Testis (tissue), 3 donors: ENCODE measurements around the gene CYP17A1. TPM values are rescaled to one million over a fixed set of nuclear protein-coding genes. Genes with fewer than 3 reads are reported as not detected.
A peak's percentile ranks its signal among the peaks of the same experiment; 100 is the strongest.

Experiments
- DNase-seq: peaks from one replicate; pipeline ENCODE4 v3.0.0-alpha.2; 2019
- H3K27ac ChIP-seq, 2 donors: fragments of 200-600 bp; sonication (generic); one replicate each; pipeline ENCODE4 v1.5.1; 2019
- H3K27me3 ChIP-seq: fragments of 200-600 bp; sonication (generic); one replicate; pipeline ENCODE4 v1.5.1; 2019
- H3K36me3 ChIP-seq: fragments of 200-600 bp; sonication (generic); one replicate; pipeline ENCODE4 v1.5.1; 2017; ENCODE audit warnings: low read depth; ENCODE audit errors: missing control alignments
- H3K4me1 ChIP-seq: fragments of 200-600 bp; sonication (generic); one replicate; pipeline ENCODE4 v1.5.1; 2019
- H3K4me3 ChIP-seq, 2 donors: fragments of 200-600 bp; sonication (generic); one replicate each; pipeline ENCODE4 v1.5.1; 2017 to 2019
- H3K9me3 ChIP-seq: fragments of 200-600 bp; sonication (generic); one replicate; pipeline ENCODE4 v1.5.1; 2017
- CTCF ChIP-seq, 3 experiments: fragments of 450-650 bp in 2 of 3; fragments of 200-600 bp in 1 of 3; sonication (generic) in 1 of 3; IDR thresholded peaks; one replicate each; pipeline ENCODE4 v1.5.1; 2016 to 2019; ENCODE audit warnings: antibody characterized with exemption in 3 of 3, mild to moderate bottlenecking in 2 of 3, moderate library complexity in 1 of 3
- POLR2A ChIP-seq: fragments of 450-650 bp; IDR thresholded peaks from one replicate; pipeline ENCODE4 v1.6.1; 2017; ENCODE audit warnings: antibody characterized with exemption, mild to moderate bottlenecking, moderate library complexity
- WGBS, 2 donors: methylation state at CpG; one replicate each; pipeline ENCODE4 v1.1.5; 2018; 5-methylcytosine and 5-hydroxymethylcytosine counted together
- intact Hi-C: fragments of 100-400 bp; cut with DNase I; formaldehyde crosslinking; loops from one replicate; pipeline ENCODE4 v1.15.1; 2023; ENCODE audit warnings: low total_unique reads
- polyA plus RNA-seq: library from polyadenylated mRNA; stranded (reverse); fragments of 350-450 nt; fragmentation: Illumina TruSeq; extraction: RNeasy Lipid Tissue Mini Kit (QIAGEN cat#74804); gene quantifications from one replicate; pipeline ENCODE4 v1.2.3, GENCODE V29; 2014; ENCODE audit warnings: low read depth, low replicate concordance; ENCODE audit not compliant: insufficient read depth
- total RNA-seq, 2 donors: library from RNA; depleted of rRNA; stranded (reverse); fragments of >200 nt; gene quantifications; one replicate each; pipeline ENCODE4 v1.2.3, GENCODE V29; 2016

CYP17A1 gene
- total and polyA plus RNA-seq, 3 donors from 2014 or later, result 12.1 to 146 (median 15.1) TPM

- Histone ChIP-seq H3K27ac (no peak overlapping the region), H3K4me3 (no peak overlapping the region), H3K4me1 (peaks cover 8% of the 10 kb centered on the region), H3K36me3 (no peaks in the 10 kb centered on the region), H3K27me3 (no peaks in the 10 kb centered on the region), H3K9me3 (no peaks in the 10 kb centered on the region)
- no peak for TF ChIP-seq POLR2A
- peak; percentile 77 to 82 (median 77) for TF ChIP-seq CTCF (IDR thresholded peaks at IDR 0.05)
- peak; percentile 87 for DNase-seq
- intact Hi-C loops, result loop anchor here (10.0 kb wide), 1 partner anchor 70 kb away; no protein-coding TSS in a partner anchor
- WGBS, 2 donors, result 74 to 100% methylated on average over 4 to 11 of the region's 11 CpGs
These were observed 2.2 kb downstream of the CYP17A1 start for GRCh38 chr10:102835007-102835482.

GRCh38 chr10:102834143-102834542 is 3.1 kb downstream of the CYP17A1 start:
- intact Hi-C loops, result loop anchor here (10.0 kb wide), 1 partner anchor 71 kb away; no protein-coding TSS in a partner anchor
- H3K4me1 ChIP-seq, result peaks cover 8% of the 10 kb centered on the region
- no peaks in the 10 kb centered on the region for H3K27me3 ChIP-seq
- WGBS, 2 donors, result 64 to 69% methylated on average over 9 of the region's 9 CpGs
- TF ChIP-seq CTCF (IDR thresholded peaks at IDR 0.05) (no peak), POLR2A (no peak)
- no peaks in the 10 kb centered on the region for H3K9me3 ChIP-seq
- H3K27ac ChIP-seq, result no peak overlapping the region
- DNase-seq, result no peak
- H3K4me3 ChIP-seq, result no peak overlapping the region
- no peaks in the 10 kb centered on the region for H3K36me3 ChIP-seq

GRCh38 chr10:102832987-102833386 is 4.2 kb downstream of the CYP17A1 start:
- no peaks in the 10 kb centered on the region for H3K27me3 ChIP-seq
- no peak overlapping the region for H3K4me3 ChIP-seq
- intact Hi-C loops, result loop anchor here (10.0 kb wide), 1 partner anchor 72 kb away; no protein-coding TSS in a partner anchor
- 88 to 90% methylated on average over 4 of the region's 4 CpGs for WGBS, 2 donors
- H3K9me3 ChIP-seq, result no peaks in the 10 kb centered on the region
- H3K36me3 ChIP-seq, result no peaks in the 10 kb centered on the region
- TF ChIP-seq POLR2A (no peak), CTCF (IDR thresholded peaks at IDR 0.05) (no peak)
- no peak overlapping the region for H3K27ac ChIP-seq
- H3K4me1 ChIP-seq, result peaks cover 8% of the 10 kb centered on the region
- no peak for DNase-seq

- WGBS, 2 donors, result 88 to 91% methylated on average over 14 of the region's 14 CpGs
- TF ChIP-seq POLR2A (no peak), CTCF (IDR thresholded peaks at IDR 0.05) (no peak)
- H3K4me1 ChIP-seq, result peaks cover 8% of the 10 kb centered on the region
- no peaks in the 10 kb centered on the region for H3K9me3 ChIP-seq
- H3K27ac ChIP-seq, result no peak overlapping the region
- no peaks in the 10 kb centered on the region for H3K27me3 ChIP-seq
- DNase-seq, result no peak
- no peaks in the 10 kb centered on the region for H3K36me3 ChIP-seq
- no peak overlapping the region for H3K4me3 ChIP-seq
- intact Hi-C loops, result loop anchor here (10.0 kb wide), 1 partner anchor 73 kb away; no protein-coding TSS in a partner anchor
These were observed 5.0 kb downstream of the CYP17A1 start for GRCh38 chr10:102832248-102832647.
